ENCODE results near the gene SLC35B2. TPM values are rescaled to one million over a fixed set of nuclear protein-coding genes. Genes with fewer than 3 reads are reported as not detected.
A peak's percentile ranks its signal among the peaks of the same experiment; 100 is the strongest.

Gene SLC35B2
- total and polyA plus RNA-seq, 9 of the 15 experiments (the other 6 are each of a cell fraction or from before 2014, with no cell fraction given) = 14.5 to 59.1 (median 47.1) TPM

DNA sequence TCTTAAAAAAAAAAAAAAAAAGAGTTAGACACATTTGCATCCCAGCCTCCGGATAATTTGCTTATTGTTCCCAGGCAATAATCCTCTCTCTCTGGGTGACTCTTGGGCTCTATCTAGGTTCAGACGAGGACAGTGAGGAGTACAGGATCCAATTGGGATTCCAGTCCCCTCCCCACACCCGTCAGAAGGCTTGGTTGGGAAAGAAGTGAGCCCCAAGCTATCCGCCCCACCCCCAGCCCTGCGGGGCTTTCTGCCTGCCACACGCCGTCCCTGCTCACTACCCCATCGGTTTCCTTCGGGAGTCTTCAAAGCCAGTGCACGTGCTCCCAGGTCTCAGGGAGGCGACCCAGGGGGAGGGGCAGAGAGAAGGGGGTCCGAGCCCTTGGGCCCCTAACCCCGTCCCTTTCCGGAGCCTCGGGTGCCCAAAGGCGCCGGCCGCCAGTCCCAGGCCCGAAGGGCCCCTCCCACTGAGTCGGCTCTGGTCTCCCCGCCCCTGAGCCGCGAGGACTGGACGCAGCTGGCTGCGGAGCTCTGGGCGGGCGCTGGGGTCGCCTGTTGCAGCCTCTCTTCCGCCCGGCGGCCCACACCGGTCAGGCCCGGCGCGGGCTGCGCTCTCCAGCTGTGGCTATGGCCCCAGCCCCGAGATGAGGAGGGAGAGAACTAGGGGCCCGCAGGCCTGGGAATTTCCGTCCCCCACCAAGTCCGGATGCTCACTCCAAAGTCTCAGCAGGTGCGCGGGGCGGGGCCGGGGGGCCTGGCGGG lies 38.1 kb downstream of the SLC35B2 start (continued):
- TF ChIP-seq, protein P1, sequence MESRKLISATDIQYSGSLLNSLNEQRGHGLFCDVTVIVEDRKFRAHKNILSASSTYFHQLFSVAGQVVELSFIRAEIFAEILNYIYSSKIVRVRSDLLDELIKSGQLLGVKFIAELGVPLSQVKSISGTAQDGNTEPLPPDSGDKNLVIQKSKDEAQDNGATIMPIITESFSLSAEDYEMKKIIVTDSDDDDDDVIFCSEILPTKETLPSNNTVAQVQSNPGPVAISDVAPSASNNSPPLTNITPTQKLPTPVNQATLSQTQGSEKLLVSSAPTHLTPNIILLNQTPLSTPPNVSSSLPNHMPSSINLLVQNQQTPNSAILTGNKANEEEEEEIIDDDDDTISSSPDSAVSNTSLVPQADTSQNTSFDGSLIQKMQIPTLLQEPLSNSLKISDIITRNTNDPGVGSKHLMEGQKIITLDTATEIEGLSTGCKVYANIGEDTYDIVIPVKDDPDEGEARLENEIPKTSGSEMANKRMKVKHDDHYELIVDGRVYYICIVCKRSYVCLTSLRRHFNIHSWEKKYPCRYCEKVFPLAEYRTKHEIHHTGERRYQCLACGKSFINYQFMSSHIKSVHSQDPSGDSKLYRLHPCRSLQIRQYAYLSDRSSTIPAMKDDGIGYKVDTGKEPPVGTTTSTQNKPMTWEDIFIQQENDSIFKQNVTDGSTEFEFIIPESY (CRISPR knock-in tag; IDR thresholded peaks at IDR 0.05) = peak; percentile 52; the same call in 1 of the 2 replicates
- TF ChIP-seq HNRNPLL (IDR thresholded peaks at IDR 0.05; ENCODE audit: low read depth, low read length, poor library complexity, severe bottlenecking) (peak; percentile 45), ETV1 (tag; conservative IDR thresholded peaks at IDR 0.05; ENCODE audit: low read depth) (0 out of 2 replicates have a peak, but pooled peaks have one; percentile 66), ZNF165 (CRISPR knock-in tag; IDR thresholded peaks at IDR 0.05; ENCODE audit: borderline replicate concordance) (no peak), KAT7 (CRISPR knock-in tag; IDR thresholded peaks at IDR 0.05; ENCODE audit: borderline replicate concordance) (peak; percentile 39; the same call in 1 of the 2 replicates), ZNF551 (CRISPR knock-in tag; IDR thresholded peaks at IDR 0.05) (no peak), MAFK (IDR thresholded peaks at IDR 0.05; ENCODE audit: low read length) (no peak), ZNF589 (CRISPR knock-in tag; IDR thresholded peaks at IDR 0.05; ENCODE audit: low read depth) (no peak), SRSF7 (optimal IDR thresholded peaks at IDR 0.05; ENCODE audit: low read depth, low read length) (no peak), PPARD (CRISPR knock-in tag; IDR thresholded peaks at IDR 0.05) (no peak), NR4A1 (CRISPR knock-in tag; IDR thresholded peaks at IDR 0.05) (no peak), NR4A1 (tag; IDR thresholded peaks at IDR 0.05) (peak; percentile 29; the same call in 1 of the 2 replicates), CBX1 (IDR thresholded peaks at IDR 0.05; ENCODE audit: low read depth) (peak; percentile 31; the same call in 1 of the 2 replicates), ZSCAN29 (IDR thresholded peaks at IDR 0.05) (0 out of 2 replicates have a peak, but pooled peaks have one; percentile 30), MTA2 (IDR thresholded peaks at IDR 0.05; ENCODE audit: low read depth) (no peak), KDM2B (CRISPR knock-in tag; IDR thresholded peaks at IDR 0.05) (0 out of 2 replicates have a peak, but pooled peaks have one; percentile 21), ILF3 (IDR thresholded peaks at IDR 0.05; ENCODE audit: borderline replicate concordance) (no peak), PHF8 (IDR thresholded peaks at IDR 0.05; ENCODE audit: borderline replicate concordance, low read length) (peak; percentile 76; the same call in 1 of the 2 replicates)
- TF ChIP-seq, protein P2, sequence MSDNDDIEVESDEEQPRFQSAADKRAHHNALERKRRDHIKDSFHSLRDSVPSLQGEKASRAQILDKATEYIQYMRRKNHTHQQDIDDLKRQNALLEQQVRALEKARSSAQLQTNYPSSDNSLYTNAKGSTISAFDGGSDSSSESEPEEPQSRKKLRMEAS (CRISPR knock-in tag; IDR thresholded peaks at IDR 0.05) = peak; percentile 82
- TF ChIP-seq, protein P3, sequence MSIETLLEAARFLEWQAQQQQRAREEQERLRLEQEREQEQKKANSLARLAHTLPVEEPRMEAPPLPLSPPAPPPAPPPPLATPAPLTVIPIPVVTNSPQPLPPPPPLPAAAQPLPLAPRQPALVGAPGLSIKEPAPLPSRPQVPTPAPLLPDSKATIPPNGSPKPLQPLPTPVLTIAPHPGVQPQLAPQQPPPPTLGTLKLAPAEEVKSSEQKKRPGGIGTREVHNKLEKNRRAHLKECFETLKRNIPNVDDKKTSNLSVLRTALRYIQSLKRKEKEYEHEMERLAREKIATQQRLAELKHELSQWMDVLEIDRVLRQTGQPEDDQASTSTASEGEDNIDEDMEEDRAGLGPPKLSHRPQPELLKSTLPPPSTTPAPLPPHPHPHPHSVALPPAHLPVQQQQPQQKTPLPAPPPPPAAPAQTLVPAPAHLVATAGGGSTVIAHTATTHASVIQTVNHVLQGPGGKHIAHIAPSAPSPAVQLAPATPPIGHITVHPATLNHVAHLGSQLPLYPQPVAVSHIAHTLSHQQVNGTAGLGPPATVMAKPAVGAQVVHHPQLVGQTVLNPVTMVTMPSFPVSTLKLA (conservative IDR thresholded peaks at IDR 0.05) = peak; percentile 27 to 81; a peak in 3 of 4 replicates
- TF ChIP-seq, protein P4, sequence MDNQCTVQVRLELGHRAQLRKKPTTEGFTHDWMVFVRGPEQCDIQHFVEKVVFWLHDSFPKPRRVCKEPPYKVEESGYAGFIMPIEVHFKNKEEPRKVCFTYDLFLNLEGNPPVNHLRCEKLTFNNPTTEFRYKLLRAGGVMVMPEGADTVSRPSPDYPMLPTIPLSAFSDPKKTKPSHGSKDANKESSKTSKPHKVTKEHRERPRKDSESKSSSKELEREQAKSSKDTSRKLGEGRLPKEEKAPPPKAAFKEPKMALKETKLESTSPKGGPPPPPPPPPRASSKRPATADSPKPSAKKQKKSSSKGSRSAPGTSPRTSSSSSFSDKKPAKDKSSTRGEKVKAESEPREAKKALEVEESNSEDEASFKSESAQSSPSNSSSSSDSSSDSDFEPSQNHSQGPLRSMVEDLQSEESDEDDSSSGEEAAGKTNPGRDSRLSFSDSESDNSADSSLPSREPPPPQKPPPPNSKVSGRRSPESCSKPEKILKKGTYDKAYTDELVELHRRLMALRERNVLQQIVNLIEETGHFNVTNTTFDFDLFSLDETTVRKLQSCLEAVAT (IDR thresholded peaks at IDR 0.05) = 0 out of 4 replicates have a peak, but pooled peaks of 1 of the 2 experiments have one; percentile 8
- TF ChIP-seq, protein P5, sequence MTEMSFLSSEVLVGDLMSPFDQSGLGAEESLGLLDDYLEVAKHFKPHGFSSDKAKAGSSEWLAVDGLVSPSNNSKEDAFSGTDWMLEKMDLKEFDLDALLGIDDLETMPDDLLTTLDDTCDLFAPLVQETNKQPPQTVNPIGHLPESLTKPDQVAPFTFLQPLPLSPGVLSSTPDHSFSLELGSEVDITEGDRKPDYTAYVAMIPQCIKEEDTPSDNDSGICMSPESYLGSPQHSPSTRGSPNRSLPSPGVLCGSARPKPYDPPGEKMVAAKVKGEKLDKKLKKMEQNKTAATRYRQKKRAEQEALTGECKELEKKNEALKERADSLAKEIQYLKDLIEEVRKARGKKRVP (CRISPR knock-in tag; IDR thresholded peaks at IDR 0.05) = 0 out of 2 replicates have a peak, but pooled peaks have one; percentile 6

Measured in K562 (cell line).